GM23338 (cell line): ENCODE data around the gene TMEM242. TPM values are rescaled to one million over a fixed set of nuclear protein-coding genes. Genes with fewer than 3 reads are reported as not detected.

Experiments used
- ATAC-seq: fragments of 200-7000 bp; cut with Tn5 transposase; 3 replicates; pipeline ENCODE4 v1.9.1; 2020
- DNase-seq: peaks from one replicate; pipeline ENCODE4 v3.0.0-alpha.2; 2015; ENCODE audit warnings: low spot score
- H2AFZ ChIP-seq: fragments of 200-600 bp; sonication (generic); 2 replicates; pipeline ENCODE4 v1.8.0; 2016; ENCODE audit warnings: antibody characterized with exemption, mild to moderate bottlenecking, moderate library complexity
- H3F3A ChIP-seq: fragments of 200-600 bp; sonication (generic); replicated peaks from 2 replicates; pipeline ENCODE4 v1.8.0; 2017; ENCODE audit warnings: antibody characterized with exemption, mixed run types, low read depth
- H3K27ac ChIP-seq: fragments of 200-600 bp; sonication (generic); 2 replicates; pipeline ENCODE4 v1.6.1; 2016; ENCODE audit warnings: low read depth
- H3K27me3 ChIP-seq: fragments of 200-600 bp; sonication (generic); 2 replicates; pipeline ENCODE4 v1.8.0; 2016; ENCODE audit warnings: mild to moderate bottlenecking, mixed run types, moderate library complexity; ENCODE audit not compliant: insufficient read depth
- H3K36me3 ChIP-seq: fragments of 200-600 bp; sonication (generic); 2 replicates; pipeline ENCODE4 v1.8.0; 2016; ENCODE audit warnings: mild to moderate bottlenecking; ENCODE audit not compliant: insufficient read depth
- H3K4me1 ChIP-seq: fragments of 200-600 bp; sonication (generic); 2 replicates; pipeline ENCODE4 v1.8.0; 2016; ENCODE audit warnings: mild to moderate bottlenecking, moderate library complexity; ENCODE audit not compliant: insufficient read depth
- H3K4me2 ChIP-seq: fragments of 200-600 bp; sonication (generic); 2 replicates; pipeline ENCODE4 v1.7.1; 2017; ENCODE audit warnings: mixed run types
- H3K4me3 ChIP-seq: fragments of 200-600 bp; sonication (generic); 2 replicates; pipeline ENCODE4 v1.6.1; 2016; ENCODE audit warnings: mixed run types
- H3K79me2 ChIP-seq: fragments of 200-600 bp; sonication (generic); replicated peaks from 2 replicates; pipeline ENCODE4 v1.8.0; 2017; ENCODE audit warnings: mild to moderate bottlenecking; ENCODE audit not compliant: insufficient read depth
- H3K9me2 ChIP-seq: fragments of 200-600 bp; sonication (generic); 2 replicates; pipeline ENCODE4 v1.8.0; 2017; ENCODE audit not compliant: insufficient read depth
- H4K20me1 ChIP-seq: fragments of 200-600 bp; sonication (generic); replicated peaks from 2 replicates; pipeline ENCODE4 v1.8.0; 2017; ENCODE audit warnings: mild to moderate bottlenecking; ENCODE audit not compliant: insufficient read depth
- H3K27ac Mint-ChIP-seq: 2 replicates; pipeline ENCODE4 v1.8.0; 2020; ENCODE audit warnings: inconsistent platforms, mild to moderate bottlenecking, moderate library complexity, mixed read lengths
- H3K27me3 Mint-ChIP-seq: 3 replicates; pipeline ENCODE4 v1.8.0; 2022; ENCODE audit warnings: low read depth, mild to moderate bottlenecking, moderate library complexity, mixed read lengths, inconsistent platforms; ENCODE audit not compliant: insufficient read depth, poor library complexity
- H3K36me3 Mint-ChIP-seq: 3 replicates; pipeline ENCODE4 v1.8.0; 2021; ENCODE audit warnings: low read depth, mild to moderate bottlenecking, inconsistent platforms, moderate library complexity, mixed read lengths
- H3K4me1 Mint-ChIP-seq: 3 replicates; pipeline ENCODE4 v1.8.0; 2020; ENCODE audit warnings: mild to moderate bottlenecking, inconsistent platforms, mixed read lengths
- H3K4me3 Mint-ChIP-seq: 3 replicates; pipeline ENCODE4 v1.8.0; 2021; ENCODE audit warnings: moderate library complexity, mild to moderate bottlenecking, inconsistent platforms, mixed read lengths
- H3K9me3 Mint-ChIP-seq: 3 replicates; pipeline ENCODE4 v1.8.0; 2020; ENCODE audit warnings: moderate library complexity, mild to moderate bottlenecking, inconsistent platforms, mixed read lengths
- ETS1 ChIP-seq: IDR thresholded peaks from 2 replicates; pipeline ENCODE4 v1.6.1; 2016; ENCODE audit warnings: antibody characterized with exemption
- EZH2 ChIP-seq: fragments of 200-600 bp; sonication (generic); IDR thresholded peaks from one replicate; pipeline ENCODE4 v1.8.0; 2017; ENCODE audit warnings: antibody characterized with exemption, mild to moderate bottlenecking, low read depth; ENCODE audit not compliant: unreplicated experiment
- JUNB ChIP-seq: IDR thresholded peaks from one replicate; pipeline ENCODE4 v1.6.1; 2016; ENCODE audit warnings: antibody characterized with exemption; ENCODE audit not compliant: unreplicated experiment
- ZNF114 ChIP-seq: fragments of 250-450 bp; sonication (Bioruptor Pico); IDR thresholded peaks from 2 replicates; pipeline ENCODE4 v1.5.0; 2020; ENCODE audit warnings: mild to moderate bottlenecking, moderate library complexity
- ZNF331 ChIP-seq: fragments of 250-450 bp; sonication (Bioruptor Pico); IDR thresholded peaks from 2 replicates; pipeline ENCODE4 v1.5.0; 2020; ENCODE audit warnings: low read depth, mild to moderate bottlenecking, moderate library complexity
- polyA plus RNA-seq: library from polyadenylated mRNA; unstranded; fragments of >200 nt; fragmentation: Nextera tagmentation; extraction: Ambion mirVana; gene quantifications from 2 replicates; pipeline ENCODE4 v1.2.1, GENCODE V29; 2016
- total RNA-seq: library from RNA; depleted of rRNA; stranded (reverse); fragments of >200 nt; shearing (Covaris generic); gene quantifications from 2 replicates; pipeline ENCODE4 v1.2.3, GENCODE V29; 2014
- TF ChIP-seq, protein P1 (sequence below): fragments of 250-450 bp; sonication (Bioruptor Pico); IDR thresholded peaks from 2 replicates; pipeline ENCODE4 v1.5.0; 2020; ENCODE audit warnings: mild to moderate bottlenecking, moderate library complexity
- TF ChIP-seq, protein P2 (sequence below), 2 experiments: fragments of 200-600 bp in 1 of 2; sonication (generic) in 1 of 2; conservative IDR thresholded peaks; 2 replicates each; pipeline versions ENCODE4 v1.5.1 to v1.6.1; 2016 to 2017; ENCODE audit warnings: antibody characterized with exemption in 2 of 2, low read depth in 2 of 2, mild to moderate bottlenecking in 2 of 2, moderate library complexity in 1 of 2

The TMEM242 gene
- total and polyA plus RNA-seq, 2 experiments from 2014 or later = 3.7 to 9.7 TPM

- TF ChIP-seq, protein P1, sequence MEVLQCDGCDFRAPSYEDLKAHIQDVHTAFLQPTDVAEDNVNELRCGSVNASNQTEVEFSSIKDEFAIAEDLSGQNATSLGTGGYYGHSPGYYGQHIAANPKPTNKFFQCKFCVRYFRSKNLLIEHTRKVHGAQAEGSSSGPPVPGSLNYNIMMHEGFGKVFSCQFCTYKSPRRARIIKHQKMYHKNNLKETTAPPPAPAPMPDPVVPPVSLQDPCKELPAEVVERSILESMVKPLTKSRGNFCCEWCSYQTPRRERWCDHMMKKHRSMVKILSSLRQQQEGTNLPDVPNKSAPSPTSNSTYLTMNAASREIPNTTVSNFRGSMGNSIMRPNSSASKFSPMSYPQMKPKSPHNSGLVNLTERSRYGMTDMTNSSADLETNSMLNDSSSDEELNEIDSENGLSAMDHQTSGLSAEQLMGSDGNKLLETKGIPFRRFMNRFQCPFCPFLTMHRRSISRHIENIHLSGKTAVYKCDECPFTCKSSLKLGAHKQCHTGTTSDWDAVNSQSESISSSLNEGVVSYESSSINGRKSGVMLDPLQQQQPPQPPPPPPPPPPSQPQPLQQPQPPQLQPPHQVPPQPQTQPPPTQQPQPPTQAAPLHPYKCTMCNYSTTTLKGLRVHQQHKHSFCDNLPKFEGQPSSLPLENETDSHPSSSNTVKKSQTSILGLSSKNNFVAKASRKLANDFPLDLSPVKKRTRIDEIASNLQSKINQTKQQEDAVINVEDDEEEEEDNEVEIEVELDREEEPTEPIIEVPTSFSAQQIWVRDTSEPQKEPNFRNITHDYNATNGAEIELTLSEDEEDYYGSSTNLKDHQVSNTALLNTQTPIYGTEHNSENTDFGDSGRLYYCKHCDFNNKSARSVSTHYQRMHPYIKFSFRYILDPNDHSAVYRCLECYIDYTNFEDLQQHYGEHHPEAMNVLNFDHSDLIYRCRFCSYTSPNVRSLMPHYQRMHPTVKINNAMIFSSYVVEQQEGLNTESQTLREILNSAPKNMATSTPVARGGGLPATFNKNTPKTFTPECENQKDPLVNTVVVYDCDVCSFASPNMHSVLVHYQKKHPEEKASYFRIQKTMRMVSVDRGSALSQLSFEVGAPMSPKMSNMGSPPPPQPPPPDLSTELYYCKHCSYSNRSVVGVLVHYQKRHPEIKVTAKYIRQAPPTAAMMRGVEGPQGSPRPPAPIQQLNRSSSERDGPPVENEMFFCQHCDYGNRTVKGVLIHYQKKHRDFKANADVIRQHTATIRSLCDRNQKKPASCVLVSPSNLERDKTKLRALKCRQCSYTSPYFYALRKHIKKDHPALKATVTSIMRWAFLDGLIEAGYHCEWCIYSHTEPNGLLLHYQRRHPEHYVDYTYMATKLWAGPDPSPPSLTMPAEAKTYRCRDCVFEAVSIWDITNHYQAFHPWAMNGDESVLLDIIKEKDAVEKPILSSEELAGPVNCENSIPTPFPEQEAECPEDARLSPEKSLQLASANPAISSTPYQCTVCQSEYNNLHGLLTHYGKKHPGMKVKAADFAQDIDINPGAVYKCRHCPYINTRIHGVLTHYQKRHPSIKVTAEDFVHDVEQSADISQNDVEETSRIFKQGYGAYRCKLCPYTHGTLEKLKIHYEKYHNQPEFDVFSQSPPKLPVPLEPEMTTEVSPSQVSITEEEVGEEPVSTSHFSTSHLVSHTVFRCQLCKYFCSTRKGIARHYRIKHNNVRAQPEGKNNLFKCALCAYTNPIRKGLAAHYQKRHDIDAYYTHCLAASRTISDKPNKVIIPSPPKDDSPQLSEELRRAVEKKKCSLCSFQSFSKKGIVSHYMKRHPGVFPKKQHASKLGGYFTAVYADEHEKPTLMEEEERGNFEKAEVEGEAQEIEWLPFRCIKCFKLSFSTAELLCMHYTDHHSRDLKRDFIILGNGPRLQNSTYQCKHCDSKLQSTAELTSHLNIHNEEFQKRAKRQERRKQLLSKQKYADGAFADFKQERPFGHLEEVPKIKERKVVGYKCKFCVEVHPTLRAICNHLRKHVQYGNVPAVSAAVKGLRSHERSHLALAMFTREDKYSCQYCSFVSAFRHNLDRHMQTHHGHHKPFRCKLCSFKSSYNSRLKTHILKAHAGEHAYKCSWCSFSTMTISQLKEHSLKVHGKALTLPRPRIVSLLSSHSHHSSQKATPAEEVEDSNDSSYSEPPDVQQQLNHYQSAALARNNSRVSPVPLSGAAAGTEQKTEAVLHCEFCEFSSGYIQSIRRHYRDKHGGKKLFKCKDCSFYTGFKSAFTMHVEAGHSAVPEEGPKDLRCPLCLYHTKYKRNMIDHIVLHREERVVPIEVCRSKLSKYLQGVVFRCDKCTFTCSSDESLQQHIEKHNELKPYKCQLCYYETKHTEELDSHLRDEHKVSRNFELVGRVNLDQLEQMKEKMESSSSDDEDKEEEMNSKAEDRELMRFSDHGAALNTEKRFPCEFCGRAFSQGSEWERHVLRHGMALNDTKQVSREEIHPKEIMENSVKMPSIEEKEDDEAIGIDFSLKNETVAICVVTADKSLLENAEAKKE (CRISPR knock-in tag) = no peak
- no peak for TF ChIP-seq ZNF114
- TF ChIP-seq, protein P2, sequence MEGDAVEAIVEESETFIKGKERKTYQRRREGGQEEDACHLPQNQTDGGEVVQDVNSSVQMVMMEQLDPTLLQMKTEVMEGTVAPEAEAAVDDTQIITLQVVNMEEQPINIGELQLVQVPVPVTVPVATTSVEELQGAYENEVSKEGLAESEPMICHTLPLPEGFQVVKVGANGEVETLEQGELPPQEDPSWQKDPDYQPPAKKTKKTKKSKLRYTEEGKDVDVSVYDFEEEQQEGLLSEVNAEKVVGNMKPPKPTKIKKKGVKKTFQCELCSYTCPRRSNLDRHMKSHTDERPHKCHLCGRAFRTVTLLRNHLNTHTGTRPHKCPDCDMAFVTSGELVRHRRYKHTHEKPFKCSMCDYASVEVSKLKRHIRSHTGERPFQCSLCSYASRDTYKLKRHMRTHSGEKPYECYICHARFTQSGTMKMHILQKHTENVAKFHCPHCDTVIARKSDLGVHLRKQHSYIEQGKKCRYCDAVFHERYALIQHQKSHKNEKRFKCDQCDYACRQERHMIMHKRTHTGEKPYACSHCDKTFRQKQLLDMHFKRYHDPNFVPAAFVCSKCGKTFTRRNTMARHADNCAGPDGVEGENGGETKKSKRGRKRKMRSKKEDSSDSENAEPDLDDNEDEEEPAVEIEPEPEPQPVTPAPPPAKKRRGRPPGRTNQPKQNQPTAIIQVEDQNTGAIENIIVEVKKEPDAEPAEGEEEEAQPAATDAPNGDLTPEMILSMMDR (conservative IDR thresholded peaks at IDR 0.05; ENCODE audit: low read depth in 2 of 2) = no peak
- TF ChIP-seq ZNF331 = no peak
- no peak for TF ChIP-seq ETS1
Measured at GRCh38 chr6:157366648-157367047, 43.3 kb upstream of the TMEM242 start (continued).

- no peaks in the 10 kb centered on the region for H3F3A ChIP-seq
- Mint-ChIP-seq H3K27ac (no peak overlapping the region), H3K27me3 (no peaks in the 10 kb centered on the region), H3K4me1 (no peaks in the 10 kb centered on the region), H3K4me3 (no peak overlapping the region), H3K9me3 (no peaks in the 10 kb centered on the region), H3K36me3 (no peaks in the 10 kb centered on the region)
- H3K27me3 ChIP-seq = no peaks in the 10 kb centered on the region
- no peak for ATAC-seq
- no peaks in the 10 kb centered on the region for H3K9me2 ChIP-seq
- H3K36me3 ChIP-seq = no peaks in the 10 kb centered on the region
- H2AFZ ChIP-seq = no peak overlapping the region
- no peaks in the 10 kb centered on the region; the same call in 1 of the 2 replicates for H4K20me1 ChIP-seq
- H3K4me1 ChIP-seq = no peaks in the 10 kb centered on the region
- no peak overlapping the region for H3K4me3 ChIP-seq
- no peak overlapping the region for H3K4me2 ChIP-seq
- no peak overlapping the region for H3K27ac ChIP-seq
- H3K79me2 ChIP-seq = no peaks in the 10 kb centered on the region
- DNase-seq = no peak
- no peak for TF ChIP-seq EZH2
- no peak for TF ChIP-seq JUNB
- TF ChIP-seq, protein P2 (conservative IDR thresholded peaks at IDR 0.05; ENCODE audit: low read depth in 2 of 2) = no peak
- no peak for TF ChIP-seq ETS1
Measured at GRCh38 chr6:157364705-157365104, 41.4 kb upstream of the TMEM242 start.
